ENCODE data around the gene OR2G6. TPM values are rescaled to one million over a fixed set of nuclear protein-coding genes. Genes with fewer than 3 reads are reported as not detected.
"Not testable (repeated sequence)": the region's sequence is repeated elsewhere in the genome, so short reads cannot be mapped to it uniquely, and the experiment has no call there.

Gene OR2G6
- total RNA-seq, 1 experiment from 2014 or later: not detected

- H3K27ac Mint-ChIP-seq (ENCODE audit: low read depth, unreplicated experiment); H3K4me1 Mint-ChIP-seq (ENCODE audit: insufficient read depth, unreplicated experiment); DNase-seq (ENCODE audit: unreplicated experiment); H3K4me3 Mint-ChIP-seq (ENCODE audit: unreplicated experiment); POLR2A ChIA-PET; intact Hi-C loops (cut with micrococcal nuclease); BruUV-seq (replicated peaks); CTCF ChIA-PET; H3K36me3 Mint-ChIP-seq (ENCODE audit: insufficient read depth, unreplicated experiment); H3K9me3 Mint-ChIP-seq (ENCODE audit: unreplicated experiment): not testable (repeated sequence)
- peaks cover 15% of the 10 kb centered on the region for H3K27me3 Mint-ChIP-seq (ENCODE audit: insufficient read depth, unreplicated experiment)
Measured at GRCh38 chr1:248496661-248497060, 11.2 kb upstream of the OR2G6 start.

DNA sequence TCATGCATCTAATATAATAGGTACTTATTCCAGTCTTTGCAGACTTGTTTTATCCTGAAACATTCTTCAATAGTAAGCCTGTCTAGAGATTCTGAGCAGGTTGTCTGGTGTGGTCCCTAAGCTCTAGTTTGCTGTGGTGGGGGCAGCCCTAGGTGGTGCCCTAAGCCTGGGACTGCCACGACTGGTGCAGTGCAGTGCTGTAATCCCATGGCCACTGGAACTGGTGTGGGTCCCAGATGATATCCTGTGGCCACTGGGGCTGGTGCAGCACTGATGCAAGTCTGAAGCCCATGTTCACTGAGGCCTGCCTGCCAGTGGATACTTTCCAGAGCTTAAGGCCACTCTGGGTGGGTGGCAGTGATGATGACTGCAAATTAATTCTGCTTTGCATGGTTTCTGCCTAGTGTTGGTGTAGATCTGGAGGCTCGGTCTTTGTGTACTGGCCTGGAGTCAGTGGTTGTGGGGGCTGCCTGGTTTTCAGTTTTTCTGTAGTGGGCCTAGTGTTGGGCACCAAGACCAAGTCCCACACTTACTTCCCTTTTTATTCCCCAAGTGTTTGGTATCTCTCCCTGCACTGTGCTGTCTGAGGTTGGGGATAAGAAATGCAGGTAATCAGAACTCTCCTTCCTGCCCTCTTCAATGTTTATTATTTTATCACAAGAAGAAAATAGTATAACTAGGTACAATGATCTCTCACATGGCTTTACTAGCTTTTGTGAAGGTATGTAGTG lies 7.4 kb upstream of the OR2G6 start:
- CTCF ChIA-PET; BruUV-seq (replicated peaks); DNase-seq (ENCODE audit: unreplicated experiment); H3K4me3 Mint-ChIP-seq (ENCODE audit: unreplicated experiment); H3K27ac Mint-ChIP-seq (ENCODE audit: low read depth, unreplicated experiment); H3K36me3 Mint-ChIP-seq (ENCODE audit: insufficient read depth, unreplicated experiment); H3K4me1 Mint-ChIP-seq (ENCODE audit: insufficient read depth, unreplicated experiment); POLR2A ChIA-PET; intact Hi-C loops (cut with micrococcal nuclease); H3K9me3 Mint-ChIP-seq (ENCODE audit: unreplicated experiment): not testable (repeated sequence)
- peaks cover 16% of the 10 kb centered on the region for H3K27me3 Mint-ChIP-seq (ENCODE audit: insufficient read depth, unreplicated experiment)

- intact Hi-C loops (cut with micrococcal nuclease); H3K27ac Mint-ChIP-seq (ENCODE audit: low read depth, unreplicated experiment); H3K4me3 Mint-ChIP-seq (ENCODE audit: unreplicated experiment); POLR2A ChIA-PET; H3K9me3 Mint-ChIP-seq (ENCODE audit: unreplicated experiment); H3K36me3 Mint-ChIP-seq (ENCODE audit: insufficient read depth, unreplicated experiment); BruUV-seq (replicated peaks); CTCF ChIA-PET; H3K27me3 Mint-ChIP-seq (ENCODE audit: insufficient read depth, unreplicated experiment); H3K4me1 Mint-ChIP-seq (ENCODE audit: insufficient read depth, unreplicated experiment); DNase-seq (ENCODE audit: unreplicated experiment): not testable (repeated sequence)
Measured at GRCh38 chr1:248510217-248510616, 2.3 kb downstream of the OR2G6 start.

DNA sequence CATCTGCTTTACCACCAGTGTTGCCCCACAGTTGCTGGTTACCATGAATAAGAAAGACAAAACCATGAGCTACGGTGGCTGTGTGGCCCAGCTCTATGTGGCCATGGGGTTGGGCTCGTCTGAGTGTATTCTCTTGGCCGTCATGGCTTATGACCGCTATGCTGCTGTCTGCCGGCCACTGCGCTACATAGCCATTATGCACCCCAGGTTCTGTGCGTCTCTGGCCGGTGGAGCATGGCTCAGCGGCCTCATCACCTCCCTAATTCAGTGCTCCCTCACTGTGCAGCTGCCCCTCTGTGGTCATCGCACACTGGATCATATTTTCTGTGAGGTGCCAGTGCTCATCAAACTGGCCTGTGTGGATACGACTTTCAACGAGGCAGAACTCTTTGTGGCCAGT lies 14.0 kb downstream of the OR2G6 start:
- intact Hi-C loops (cut with micrococcal nuclease): no loop called here
- CTCF ChIA-PET: no interaction called here
- DNase-seq (ENCODE audit: unreplicated experiment): no peak
- no peak overlapping the region for H3K27ac Mint-ChIP-seq (ENCODE audit: low read depth, unreplicated experiment)
- H3K9me3 Mint-ChIP-seq (ENCODE audit: unreplicated experiment): peaks cover 10% of the 10 kb centered on the region
- no peaks in the 10 kb centered on the region for H3K36me3 Mint-ChIP-seq (ENCODE audit: insufficient read depth, unreplicated experiment)
- no peak overlapping the region for H3K4me3 Mint-ChIP-seq (ENCODE audit: unreplicated experiment)
- POLR2A ChIA-PET: no interaction called here
- peaks cover 39% of the 10 kb centered on the region for H3K27me3 Mint-ChIP-seq (ENCODE audit: insufficient read depth, unreplicated experiment)
- no peaks in the 10 kb centered on the region for H3K4me1 Mint-ChIP-seq (ENCODE audit: insufficient read depth, unreplicated experiment)
- no TSS peak for BruUV-seq (replicated peaks)
- TF ChIP-seq, protein P1, sequence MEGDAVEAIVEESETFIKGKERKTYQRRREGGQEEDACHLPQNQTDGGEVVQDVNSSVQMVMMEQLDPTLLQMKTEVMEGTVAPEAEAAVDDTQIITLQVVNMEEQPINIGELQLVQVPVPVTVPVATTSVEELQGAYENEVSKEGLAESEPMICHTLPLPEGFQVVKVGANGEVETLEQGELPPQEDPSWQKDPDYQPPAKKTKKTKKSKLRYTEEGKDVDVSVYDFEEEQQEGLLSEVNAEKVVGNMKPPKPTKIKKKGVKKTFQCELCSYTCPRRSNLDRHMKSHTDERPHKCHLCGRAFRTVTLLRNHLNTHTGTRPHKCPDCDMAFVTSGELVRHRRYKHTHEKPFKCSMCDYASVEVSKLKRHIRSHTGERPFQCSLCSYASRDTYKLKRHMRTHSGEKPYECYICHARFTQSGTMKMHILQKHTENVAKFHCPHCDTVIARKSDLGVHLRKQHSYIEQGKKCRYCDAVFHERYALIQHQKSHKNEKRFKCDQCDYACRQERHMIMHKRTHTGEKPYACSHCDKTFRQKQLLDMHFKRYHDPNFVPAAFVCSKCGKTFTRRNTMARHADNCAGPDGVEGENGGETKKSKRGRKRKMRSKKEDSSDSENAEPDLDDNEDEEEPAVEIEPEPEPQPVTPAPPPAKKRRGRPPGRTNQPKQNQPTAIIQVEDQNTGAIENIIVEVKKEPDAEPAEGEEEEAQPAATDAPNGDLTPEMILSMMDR (IDR thresholded peaks at IDR 0.05; ENCODE audit: unreplicated experiment): no peak

- intact Hi-C loops (cut with micrococcal nuclease); BruUV-seq (replicated peaks); H3K4me1 Mint-ChIP-seq (ENCODE audit: insufficient read depth, unreplicated experiment); H3K4me3 Mint-ChIP-seq (ENCODE audit: unreplicated experiment); POLR2A ChIA-PET; H3K36me3 Mint-ChIP-seq (ENCODE audit: insufficient read depth, unreplicated experiment); CTCF ChIA-PET; H3K9me3 Mint-ChIP-seq (ENCODE audit: unreplicated experiment); H3K27ac Mint-ChIP-seq (ENCODE audit: low read depth, unreplicated experiment); H3K27me3 Mint-ChIP-seq (ENCODE audit: insufficient read depth, unreplicated experiment); DNase-seq (ENCODE audit: unreplicated experiment): not testable (repeated sequence)
Measured at GRCh38 chr1:248537449-248537848, 29.6 kb downstream of the OR2G6 start.

- POLR2A ChIA-PET; CTCF ChIA-PET; BruUV-seq (replicated peaks): not testable (repeated sequence)
Measured at GRCh38 chr1:248547383-248547782, 39.5 kb downstream of the OR2G6 start.

DNA sequence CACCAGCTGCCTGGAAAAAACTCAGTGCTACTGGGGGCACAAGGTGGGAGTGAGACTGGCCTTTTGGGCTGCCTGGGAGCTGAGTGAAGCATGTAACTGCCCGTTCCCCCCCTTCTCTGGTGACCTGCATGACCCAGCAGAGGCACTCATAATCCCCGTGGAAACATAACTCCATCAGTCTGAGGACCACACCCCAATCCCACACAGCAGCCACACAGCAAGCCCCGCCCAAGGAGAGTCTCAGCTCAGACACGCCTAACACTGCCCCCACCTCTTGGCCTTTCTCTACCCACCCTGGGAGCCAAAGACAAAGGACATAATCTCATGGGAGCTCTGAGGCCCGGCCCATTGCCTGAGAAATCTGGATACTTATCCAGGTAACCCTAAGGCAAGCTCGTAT lies 43.2 kb downstream of the OR2G6 start:
- CTCF ChIA-PET; DNase-seq (ENCODE audit: unreplicated experiment); POLR2A ChIA-PET; intact Hi-C loops (cut with micrococcal nuclease); H3K4me1 Mint-ChIP-seq (ENCODE audit: insufficient read depth, unreplicated experiment); H3K36me3 Mint-ChIP-seq (ENCODE audit: insufficient read depth, unreplicated experiment); H3K4me3 Mint-ChIP-seq (ENCODE audit: unreplicated experiment); H3K9me3 Mint-ChIP-seq (ENCODE audit: unreplicated experiment); BruUV-seq (replicated peaks); H3K27ac Mint-ChIP-seq (ENCODE audit: low read depth, unreplicated experiment): not testable (repeated sequence)
- H3K27me3 Mint-ChIP-seq (ENCODE audit: insufficient read depth, unreplicated experiment): peaks cover 19% of the 10 kb centered on the region

More at GRCh38 chr1:248547383-248547782, 39.5 kb downstream of the OR2G6 start:
- DNase-seq (ENCODE audit: unreplicated experiment); H3K36me3 Mint-ChIP-seq (ENCODE audit: insufficient read depth, unreplicated experiment); H3K4me1 Mint-ChIP-seq (ENCODE audit: insufficient read depth, unreplicated experiment); H3K9me3 Mint-ChIP-seq (ENCODE audit: unreplicated experiment); H3K27me3 Mint-ChIP-seq (ENCODE audit: insufficient read depth, unreplicated experiment); H3K27ac Mint-ChIP-seq (ENCODE audit: low read depth, unreplicated experiment); H3K4me3 Mint-ChIP-seq (ENCODE audit: unreplicated experiment); intact Hi-C loops (cut with micrococcal nuclease): not testable (repeated sequence)

- H3K36me3 Mint-ChIP-seq (ENCODE audit: insufficient read depth, unreplicated experiment); H3K27ac Mint-ChIP-seq (ENCODE audit: low read depth, unreplicated experiment); POLR2A ChIA-PET; H3K9me3 Mint-ChIP-seq (ENCODE audit: unreplicated experiment); CTCF ChIA-PET; H3K4me3 Mint-ChIP-seq (ENCODE audit: unreplicated experiment); BruUV-seq (replicated peaks); DNase-seq (ENCODE audit: unreplicated experiment); H3K4me1 Mint-ChIP-seq (ENCODE audit: insufficient read depth, unreplicated experiment); intact Hi-C loops (cut with micrococcal nuclease): not testable (repeated sequence)
- H3K27me3 Mint-ChIP-seq (ENCODE audit: insufficient read depth, unreplicated experiment): peaks cover 21% of the 10 kb centered on the region
Measured at GRCh38 chr1:248562672-248563071, 54.8 kb downstream of the OR2G6 start, which contains the start of gene OR2T29. Gene OR2T29 (minus strand): TSS chr1:248562772. CDS start chr1:248559491, 3,281 bp downstream.

Data from MCF 10A (cell line).